GM19395 (cell line): ENCODE results near the gene GPR35.
"Not testable (repeated sequence)": the region's sequence is repeated elsewhere in the genome, so short reads cannot be mapped to it uniquely, and the experiment has no call there.

Experiments
- ATAC-seq: cut with Tn5 transposase; IDR thresholded peaks from one replicate; pipeline ENCODE4 v1.9.1; 2021; ENCODE audit warnings: mild to moderate bottlenecking, moderate library complexity; ENCODE audit not compliant: unreplicated experiment

Gene GPR35

GRCh38 chr2:240602266-240603050 is 22.8 kb upstream of the GPR35 start:
- no peak for ATAC-seq

- no peak for ATAC-seq
Observed at GRCh38 chr2:240603081-240603835, 22.0 kb upstream of the GPR35 start.

GRCh38 chr2:240603846-240604245 is 21.4 kb upstream of the GPR35 start:
- ATAC-seq, result no peak

- no peak for ATAC-seq
Observed at GRCh38 chr2:240604291-240604938, 20.9 kb upstream of the GPR35 start.

- no peak for ATAC-seq
Observed at GRCh38 chr2:240604939-240605716, 20.2 kb upstream of the GPR35 start.

GRCh38 chr2:240605867-240606743 is 19.2 kb upstream of the GPR35 start:
- no peak for ATAC-seq

- no peak for ATAC-seq
Observed at GRCh38 chr2:240611601-240612210, 13.6 kb upstream of the GPR35 start.

GRCh38 chr2:240613781-240614180 is 11.5 kb upstream of the GPR35 start:
- no peak for ATAC-seq

GRCh38 chr2:240614391-240614790 is 10.9 kb upstream of the GPR35 start:
- no peak for ATAC-seq

GRCh38 chr2:240615396-240615795 is 9.9 kb upstream of the GPR35 start:
- ATAC-seq, result no peak

- no peak for ATAC-seq
Observed at GRCh38 chr2:240615820-240616547, 9.3 kb upstream of the GPR35 start.

- ATAC-seq, result not testable (repeated sequence)
Observed at GRCh38 chr2:240616860-240617666, 8.2 kb upstream of the GPR35 start.

GRCh38 chr2:240618776-240619175 is 6.5 kb upstream of the GPR35 start:
- no peak for ATAC-seq

- no peak for ATAC-seq
Observed at GRCh38 chr2:240619506-240620148, 5.7 kb upstream of the GPR35 start.

- no peak for ATAC-seq
Observed at GRCh38 chr2:240620149-240620731, 5.0 kb upstream of the GPR35 start.

GRCh38 chr2:240620859-240621258 is 4.4 kb upstream of the GPR35 start:
- no peak for ATAC-seq

GRCh38 chr2:240622060-240622411 is 3.2 kb upstream of the GPR35 start:
- ATAC-seq, result no peak
